Measurements from ENCODE around the gene USP33. TPM values are rescaled to one million over a fixed set of nuclear protein-coding genes. Genes with fewer than 3 reads are reported as not detected.

Gene USP33
- total RNA-seq, 1 experiment from 2014 or later = 61.6 TPM

- TF ChIP-seq E2F5 (CRISPR knock-in tag; IDR thresholded peaks at IDR 0.05) (no peak), ERG (CRISPR knock-in tag; IDR thresholded peaks at IDR 0.05) (no peak), ZNF219 (CRISPR knock-in tag; IDR thresholded peaks at IDR 0.05; ENCODE audit: borderline replicate concordance) (no peak), ARID4B (CRISPR knock-in tag; IDR thresholded peaks at IDR 0.05; ENCODE audit: borderline replicate concordance) (no peak), ETV6 (CRISPR knock-in tag; IDR thresholded peaks at IDR 0.05) (no peak), FOXK1 (CRISPR knock-in tag; IDR thresholded peaks at IDR 0.05) (no peak), AFF4 (CRISPR knock-in tag; IDR thresholded peaks at IDR 0.05; ENCODE audit: borderline replicate concordance) (no peak), JUN (CRISPR knock-in tag; IDR thresholded peaks at IDR 0.05) (no peak), CTCF (IDR thresholded peaks at IDR 0.05) (no peak), TEAD4 (CRISPR knock-in tag; IDR thresholded peaks at IDR 0.05) (no peak), TEAD1 (CRISPR knock-in tag; IDR thresholded peaks at IDR 0.05) (no peak), ATF2 (CRISPR knock-in tag; IDR thresholded peaks at IDR 0.05; ENCODE audit: borderline replicate concordance, low read depth) (no peak)
- Mint-ChIP-seq H3K4me1 (peaks cover 23% of the 10 kb centered on the region), H3K27ac (no peak overlapping the region), H3K4me3 (no peak overlapping the region), H3K9me3 (no peaks in the 10 kb centered on the region), H3K27me3 (ENCODE audit: low read depth) (no peaks in the 10 kb centered on the region), H3K36me3 (no peaks in the 10 kb centered on the region)
- ATAC-seq (no peak), DNase-seq (ENCODE audit: low spot score) (no peak)
- CTCF ChIA-PET = interaction anchor here (0.6 kb wide), 1 partner anchor 209 kb away, joined by 4 read pairs; no protein-coding TSS in a partner anchor
- POLR2A ChIA-PET = no interaction called here
Measured at GRCh38 chr1:77678660-77679610, 80.7 kb downstream of the USP33 start.

Measured in WTC11 (cell line).